NCI-H774 (cell line): Measurements from ENCODE around the gene MCUR1.
"Not testable (repeated sequence)": the region's sequence is repeated elsewhere in the genome, so short reads cannot be mapped to it uniquely, and the experiment has no call there.

ENCODE experiments used
- DNase-seq: peaks from one replicate; lab custom pipeline; 2025; lab: John Stamatoyannopoulos, UW

Gene MCUR1

DNA sequence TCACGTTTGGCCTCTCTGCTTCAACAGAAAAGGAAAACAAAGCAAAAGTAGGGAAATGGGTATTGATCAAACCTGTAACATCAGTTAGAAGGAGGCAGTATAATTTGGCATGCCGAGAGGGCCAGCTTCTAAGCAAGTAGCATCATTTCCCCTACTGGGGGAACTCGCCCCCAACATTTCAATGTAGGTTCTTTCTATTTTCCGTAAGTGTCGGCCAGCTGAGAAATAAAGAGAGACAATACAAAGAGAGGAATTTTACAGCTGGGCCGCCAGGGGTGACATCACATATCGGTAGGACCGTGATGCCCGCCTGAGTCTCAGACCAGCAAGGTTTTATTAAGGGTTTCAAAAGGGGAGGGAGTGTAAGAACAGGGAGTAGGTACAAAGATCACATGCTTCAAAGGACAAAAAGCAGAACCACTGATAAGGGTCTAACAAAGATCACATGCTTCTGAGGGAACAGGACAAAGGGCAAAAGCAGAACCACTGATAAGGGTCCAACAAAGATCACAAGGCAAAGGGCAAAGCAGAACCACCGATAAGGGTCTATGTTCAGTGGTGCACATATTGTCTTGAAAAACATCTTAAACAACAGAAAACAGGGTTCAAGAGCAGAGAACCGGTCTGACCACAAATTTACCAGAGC lies 14.4 kb upstream of the MCUR1 start:
- DNase-seq: not testable (repeated sequence)

DNA sequence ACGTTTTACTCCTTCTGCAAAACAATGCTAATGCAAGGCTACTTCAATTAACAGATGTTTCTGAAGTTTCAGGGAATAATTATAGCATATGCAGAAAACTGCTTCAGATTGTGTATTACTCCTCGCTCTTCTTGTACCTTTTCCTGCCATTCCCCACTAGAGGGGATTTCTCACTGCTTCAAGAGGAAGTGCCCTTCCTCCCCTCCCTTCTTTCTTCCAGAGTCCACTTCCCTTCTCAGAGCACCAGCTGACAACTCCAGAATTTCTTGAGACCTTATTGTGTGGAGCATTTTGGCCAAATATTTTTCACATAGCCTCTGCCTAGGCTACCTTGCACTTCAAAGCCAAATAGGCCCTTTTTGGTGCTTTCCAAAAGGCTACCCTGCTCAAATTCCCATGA lies 12.7 kb upstream of the MCUR1 start:
- no peak for DNase-seq

DNA sequence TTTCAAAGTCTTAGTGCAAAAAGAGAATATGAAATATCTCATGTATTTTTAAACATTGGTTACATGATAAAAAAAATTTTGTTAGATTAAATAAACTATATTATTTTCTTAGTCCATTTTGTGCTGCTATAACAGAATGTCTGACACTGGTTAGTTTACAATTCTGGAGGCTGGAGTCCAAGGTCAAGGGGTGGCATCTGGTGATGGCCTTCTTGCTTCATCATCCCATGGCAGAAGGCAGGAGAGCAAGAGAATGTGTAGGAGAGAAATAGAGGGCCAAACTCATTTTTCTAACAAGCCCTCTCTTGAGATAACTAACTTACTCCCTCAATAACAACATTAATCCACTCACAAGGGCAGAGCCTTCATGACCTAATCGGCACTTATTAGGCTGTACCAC lies 11.5 kb upstream of the MCUR1 start:
- no peak for DNase-seq

DNA sequence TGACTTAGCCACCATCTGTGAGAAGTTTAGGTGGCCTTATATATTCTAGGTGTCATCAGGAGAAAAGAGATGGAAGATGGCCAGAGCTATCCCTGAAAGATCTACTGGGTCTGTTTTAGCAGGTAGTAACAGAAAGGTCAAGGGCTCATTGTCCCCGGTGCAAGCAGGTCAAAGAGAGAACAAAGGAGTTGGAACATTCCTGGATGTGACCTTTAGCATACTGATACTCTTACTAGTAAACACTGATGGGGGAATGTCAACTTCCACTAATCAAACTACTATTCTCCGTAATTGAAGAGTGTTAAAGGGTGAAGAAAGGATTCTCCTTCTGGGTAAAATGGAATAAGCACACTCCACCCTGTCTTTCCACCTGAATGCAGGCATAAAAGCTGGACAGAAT lies 4.0 kb upstream of the MCUR1 start:
- no peak for DNase-seq

DNA sequence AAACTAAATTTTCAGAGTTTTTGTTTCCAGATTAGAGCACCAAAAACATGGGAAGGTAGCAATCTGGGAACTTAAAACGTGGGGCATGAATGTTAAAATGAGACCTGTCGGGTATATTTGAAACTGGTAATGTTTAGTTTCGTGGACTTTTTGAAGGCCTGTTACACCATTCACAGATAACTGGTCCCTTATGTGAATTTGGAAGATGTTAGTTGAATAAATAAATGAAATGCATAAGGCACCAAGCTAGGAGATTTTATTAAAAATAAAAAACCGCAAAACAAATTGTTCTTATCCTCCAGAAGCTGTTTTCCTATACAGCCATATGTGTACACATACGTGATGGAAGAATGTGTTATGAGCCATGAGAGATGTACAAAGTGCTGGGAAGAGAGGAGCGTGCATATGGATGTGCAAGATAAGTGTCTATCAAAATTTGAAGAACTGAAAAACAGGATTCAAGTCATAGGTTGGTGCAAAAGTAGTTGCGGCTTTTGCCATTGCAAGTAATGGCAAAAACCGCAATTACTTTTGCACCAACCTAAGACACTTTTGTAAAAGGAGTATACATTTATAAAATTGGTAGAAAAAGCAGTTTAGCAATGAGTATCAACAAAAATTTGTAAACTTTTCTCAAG lies 700 bp upstream of the MCUR1 start:
- no peak for DNase-seq

DNA sequence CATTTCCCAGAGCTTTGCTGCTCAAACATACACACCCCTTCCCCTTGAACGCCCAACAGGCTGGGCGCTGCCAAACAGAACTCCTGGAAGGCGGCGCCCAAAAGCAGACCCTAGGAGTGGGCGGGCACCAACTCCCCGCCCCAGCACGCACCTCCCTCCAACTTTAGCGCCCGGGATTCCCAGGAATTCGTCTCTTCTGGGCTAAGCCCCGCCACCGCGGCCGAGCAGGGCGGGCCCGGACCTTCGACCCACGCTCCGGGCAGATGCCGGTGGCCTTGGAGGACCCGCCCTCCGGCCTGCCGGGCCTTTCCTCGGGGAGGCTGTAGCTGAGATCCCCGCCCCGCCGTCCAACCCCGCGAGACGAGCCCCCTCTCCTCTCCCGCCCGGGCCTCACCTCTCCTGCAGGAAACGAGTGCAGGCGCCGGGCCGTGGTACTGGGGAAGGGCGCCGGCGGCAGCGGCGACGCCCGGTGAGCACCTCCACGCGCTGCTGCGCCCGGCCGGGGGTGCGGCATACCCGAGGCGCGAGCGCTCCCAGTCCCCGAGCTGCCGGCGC lies 659 bp downstream of the MCUR1 start:
- peak; percentile 49 for DNase-seq

DNA sequence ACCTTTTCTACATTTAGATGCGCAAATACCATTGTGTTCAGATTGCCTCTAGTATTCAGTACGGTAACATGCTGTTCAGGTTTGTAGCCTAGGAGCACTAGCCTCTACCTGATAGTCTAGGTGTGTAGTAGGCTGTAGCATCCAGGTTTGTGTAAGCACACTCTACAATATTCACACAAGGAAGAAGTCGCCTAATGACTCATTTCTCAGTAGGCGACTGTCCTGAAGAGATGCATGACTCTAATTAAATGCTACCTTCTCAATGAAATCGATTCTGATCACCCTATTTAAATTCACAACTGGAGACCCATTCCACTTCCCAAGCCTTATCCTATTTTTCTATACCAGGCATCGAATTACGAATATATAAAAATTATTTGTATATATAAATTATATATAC lies 1.3 kb downstream of the MCUR1 start:
- DNase-seq: no peak

DNA sequence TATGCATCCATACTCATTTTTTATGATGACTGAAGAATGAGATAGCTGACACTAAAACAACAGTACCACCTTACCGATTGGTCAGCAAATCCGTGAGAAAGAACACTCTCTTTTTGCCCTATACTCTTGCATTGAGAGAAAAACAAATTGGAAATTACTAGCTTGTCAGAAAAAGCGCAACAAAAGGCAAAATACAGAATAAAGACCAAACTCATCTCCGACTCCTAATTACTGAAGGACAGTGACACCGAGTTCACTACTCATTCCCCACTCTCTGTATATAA lies 2.1 kb downstream of the MCUR1 start:
- no peak for DNase-seq

DNA sequence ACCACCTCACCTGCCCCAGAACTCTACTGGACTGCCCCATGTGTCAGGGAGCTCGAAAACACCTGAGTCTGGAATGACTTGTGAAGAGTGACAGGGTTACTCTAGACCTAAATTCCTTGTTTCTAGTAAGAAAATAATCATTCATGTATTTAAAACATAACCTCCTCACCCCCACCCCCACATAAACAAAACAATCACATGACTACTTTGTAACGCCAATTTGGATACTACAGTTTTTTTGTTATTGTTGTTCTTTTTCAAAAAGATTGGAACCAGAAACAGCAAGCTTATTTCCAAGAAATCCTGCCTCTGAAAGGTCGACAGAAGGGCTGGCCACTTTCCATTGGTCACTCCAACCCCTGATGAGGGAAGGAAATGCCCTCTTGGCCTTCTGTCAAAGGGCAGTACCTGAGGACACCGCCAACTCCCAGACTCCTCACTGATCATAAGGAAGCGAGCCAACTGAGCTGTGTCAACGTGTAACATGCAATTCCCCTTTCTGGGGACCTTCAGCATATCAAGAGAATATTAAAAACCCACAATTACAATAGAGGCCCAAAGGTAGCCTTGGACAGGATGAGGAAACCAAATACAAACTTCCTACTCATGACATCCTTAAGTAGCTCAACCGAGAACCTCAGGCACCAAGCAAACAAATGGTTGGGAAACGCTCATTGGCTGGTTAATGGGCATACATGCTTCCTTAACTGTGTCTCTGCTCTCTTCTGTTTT lies 2.6 kb downstream of the MCUR1 start:
- no peak for DNase-seq

DNA sequence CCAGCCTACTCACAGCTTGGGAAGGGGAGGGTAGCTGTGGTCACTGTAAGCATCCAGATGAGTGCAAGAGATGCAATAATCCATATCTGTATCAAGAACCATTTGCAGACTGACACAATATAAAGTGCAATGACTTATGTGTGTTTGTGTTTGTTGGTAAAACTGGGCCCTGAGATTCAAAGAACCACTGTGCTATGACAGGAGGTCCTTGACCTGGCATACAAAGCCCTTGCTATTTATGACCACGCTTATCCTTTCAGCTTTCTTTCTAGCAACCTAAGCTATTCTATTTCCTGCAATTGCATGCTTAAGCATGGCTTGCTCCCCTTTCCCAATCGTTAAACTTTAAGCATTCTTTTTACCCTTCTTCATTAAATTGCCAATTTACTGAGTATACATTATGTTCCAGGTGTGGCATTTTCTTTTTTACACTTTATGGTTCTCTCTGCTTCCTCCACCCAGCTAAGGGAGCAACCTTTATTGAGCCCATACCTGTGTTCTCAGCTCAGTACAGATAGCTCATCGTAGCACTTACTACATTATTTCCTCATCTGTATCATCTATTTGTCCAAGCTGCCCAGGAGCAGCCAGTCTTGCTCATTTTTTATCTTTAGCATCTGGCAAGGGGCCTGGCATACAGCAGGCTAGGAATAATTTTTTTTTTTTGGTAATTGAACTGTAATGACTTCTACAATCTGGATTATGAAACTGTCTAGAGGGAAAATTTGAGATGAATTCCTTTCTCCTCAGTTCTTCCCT lies 3.5 kb downstream of the MCUR1 start:
- no peak for DNase-seq

DNA sequence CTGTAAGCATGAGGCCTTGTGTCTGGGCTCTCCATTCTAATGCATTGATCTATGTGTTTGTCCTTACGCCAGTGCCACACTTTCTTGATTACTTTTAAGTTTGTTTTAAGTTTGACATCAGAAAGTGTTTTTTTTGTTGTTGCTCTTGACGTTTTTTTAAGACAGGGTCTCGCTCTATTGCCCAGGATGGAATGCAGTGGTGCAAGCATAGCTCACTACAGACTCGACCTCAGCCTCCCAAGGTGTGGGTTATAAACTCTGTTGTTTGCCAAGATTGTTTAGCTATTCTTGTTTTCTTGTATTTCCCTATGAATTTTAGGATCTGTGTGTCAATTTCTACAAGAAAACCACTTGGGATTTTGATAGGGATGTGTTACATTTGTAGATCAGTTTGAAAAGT lies 5.6 kb downstream of the MCUR1 start:
- no peak for DNase-seq

DNA sequence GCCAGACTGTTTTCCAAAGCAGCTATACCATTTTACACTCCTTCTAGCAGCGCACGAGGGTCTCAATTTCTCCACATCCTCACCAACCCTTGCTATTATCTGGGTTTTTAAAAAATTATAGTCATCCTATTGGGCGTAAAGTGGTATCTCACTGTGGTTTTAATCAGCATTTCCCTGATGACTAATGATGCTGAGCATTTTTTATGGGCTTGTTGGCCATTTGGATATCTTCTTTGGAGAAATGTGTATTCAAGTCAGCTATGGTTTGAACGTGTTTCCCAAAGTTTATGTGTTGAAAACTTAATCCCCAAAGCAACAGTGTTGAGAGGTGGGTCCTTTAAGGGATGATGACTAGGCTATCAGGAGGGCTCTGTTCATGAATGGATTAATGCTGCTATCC lies 6.7 kb downstream of the MCUR1 start:
- no peak for DNase-seq

DNA sequence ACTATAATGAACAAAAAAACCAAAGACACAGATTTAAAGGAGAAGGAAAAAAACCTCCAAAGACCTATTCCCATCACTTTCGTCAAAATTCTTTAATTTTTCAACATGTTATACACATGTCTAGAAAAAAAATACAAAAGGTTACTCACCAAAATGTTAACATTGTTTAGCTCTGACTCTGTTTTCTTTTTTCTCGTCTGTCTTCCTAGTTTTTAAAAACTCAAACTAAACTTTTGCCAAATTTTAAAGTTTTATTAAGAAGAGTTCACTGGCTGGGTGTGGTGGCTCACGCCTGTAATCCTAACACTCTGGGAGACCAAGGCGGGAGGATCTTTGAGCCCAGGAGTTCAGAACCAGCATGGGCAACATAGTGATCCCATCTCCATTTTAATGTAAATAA lies 10.8 kb downstream of the MCUR1 start:
- no peak for DNase-seq

DNA sequence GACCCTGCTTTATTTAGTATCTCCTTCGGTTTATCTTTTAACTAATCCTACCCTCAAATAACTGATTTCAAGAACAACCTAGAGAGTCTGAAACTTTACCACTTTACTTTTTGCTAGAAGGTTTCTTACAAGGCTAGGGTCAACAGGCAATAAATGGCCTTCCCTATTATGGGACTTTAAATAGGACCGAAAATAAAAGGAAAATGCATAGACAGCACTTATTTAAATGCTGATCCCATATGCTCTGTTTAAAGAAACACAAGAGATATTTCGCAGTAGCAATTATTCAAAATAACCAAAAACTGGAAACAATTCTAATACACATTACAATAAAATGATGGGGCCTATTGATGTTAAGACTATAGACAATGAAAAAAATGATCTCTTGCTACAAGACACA lies 13.7 kb downstream of the MCUR1 start:
- DNase-seq: no peak

DNA sequence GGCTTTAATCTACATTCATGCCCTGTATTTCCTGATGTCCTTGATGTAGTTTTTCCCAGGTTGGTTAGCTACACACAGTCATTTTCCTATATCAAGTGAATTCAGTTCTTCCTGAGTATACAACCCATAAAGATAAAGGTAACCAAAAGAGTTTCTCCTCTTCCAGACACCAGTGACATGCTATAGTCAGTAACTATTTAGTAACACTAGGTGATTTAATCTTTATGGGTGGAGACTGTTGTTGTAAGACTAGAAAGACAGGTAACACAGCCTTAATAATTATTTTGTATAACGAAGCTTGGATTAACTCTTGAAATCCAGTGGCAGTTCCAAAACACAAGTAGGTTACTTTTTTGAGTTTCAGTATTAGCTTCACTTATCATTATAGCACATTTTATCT lies 17.6 kb downstream of the MCUR1 start:
- no peak for DNase-seq

DNA sequence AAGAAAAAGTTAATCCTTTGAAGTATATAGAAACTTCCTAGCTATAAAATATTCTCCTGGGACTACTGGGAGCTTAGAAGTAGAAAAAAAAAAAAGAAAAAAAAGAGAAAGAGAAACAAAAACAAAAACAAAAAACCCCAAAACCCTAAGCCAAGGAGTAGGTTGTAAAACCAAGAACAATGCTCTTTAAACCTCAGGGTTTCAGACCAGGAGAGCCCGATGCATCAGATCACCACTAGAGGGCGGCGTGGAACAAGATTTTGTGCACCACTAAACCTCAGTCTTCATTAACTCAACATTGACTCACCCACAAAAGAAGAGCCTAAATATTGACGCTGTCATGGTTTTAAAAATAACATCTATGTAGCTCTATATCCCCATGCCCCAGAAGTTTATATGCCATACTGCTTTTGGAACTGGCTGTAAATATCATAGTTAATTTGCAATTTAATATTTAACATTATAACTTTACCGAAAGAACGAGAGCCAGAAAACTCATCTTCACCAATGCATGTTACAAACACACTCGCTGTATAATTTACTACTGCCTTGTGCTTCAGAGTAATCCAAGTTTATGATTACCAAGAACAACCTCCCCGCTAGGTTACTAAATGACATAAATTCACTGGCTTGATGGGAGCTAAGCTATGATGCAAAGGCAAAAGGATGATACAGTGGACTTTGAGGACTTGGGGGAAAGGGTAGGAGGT lies 19.2 kb downstream of the MCUR1 start:
- DNase-seq: peak; percentile 55

DNA sequence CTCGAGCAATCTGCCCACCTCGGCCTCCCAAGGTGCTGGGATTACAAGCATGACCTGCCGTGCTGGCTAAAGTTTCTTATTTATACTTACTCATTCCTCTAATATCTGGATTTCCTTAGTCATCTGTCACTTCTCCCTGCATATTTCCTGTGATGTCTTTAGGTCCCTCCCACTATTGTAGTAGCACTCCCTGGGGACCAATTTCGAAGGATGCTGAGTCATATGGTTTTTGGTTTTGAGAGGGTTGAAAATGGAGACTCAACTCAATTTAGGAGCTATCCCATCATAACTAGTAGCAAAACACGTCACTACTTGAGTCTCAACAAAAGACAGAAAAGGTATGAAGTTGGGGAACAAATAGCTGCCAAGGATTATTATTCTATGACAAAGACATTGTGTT lies 20.2 kb downstream of the MCUR1 start:
- no peak for DNase-seq

DNA sequence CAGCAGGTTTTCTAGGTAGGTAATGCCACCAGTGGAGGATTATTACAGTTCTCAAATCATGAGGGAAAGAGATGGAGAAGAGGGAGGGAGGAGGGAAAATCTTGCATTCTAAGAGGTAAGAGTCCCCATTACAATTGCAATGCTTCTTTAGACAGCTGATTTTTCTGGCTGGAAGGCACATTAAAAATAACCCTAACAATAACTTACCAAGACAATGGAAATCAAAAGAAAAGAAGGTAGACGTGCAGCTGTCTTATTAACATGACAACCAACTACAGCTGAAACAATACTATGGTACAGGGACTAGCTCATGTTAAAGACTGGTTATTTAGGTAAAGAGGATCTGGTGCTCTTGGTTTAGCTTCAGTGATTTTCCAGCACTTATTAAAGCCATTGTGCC lies 24.6 kb downstream of the MCUR1 start:
- no peak for DNase-seq

DNA sequence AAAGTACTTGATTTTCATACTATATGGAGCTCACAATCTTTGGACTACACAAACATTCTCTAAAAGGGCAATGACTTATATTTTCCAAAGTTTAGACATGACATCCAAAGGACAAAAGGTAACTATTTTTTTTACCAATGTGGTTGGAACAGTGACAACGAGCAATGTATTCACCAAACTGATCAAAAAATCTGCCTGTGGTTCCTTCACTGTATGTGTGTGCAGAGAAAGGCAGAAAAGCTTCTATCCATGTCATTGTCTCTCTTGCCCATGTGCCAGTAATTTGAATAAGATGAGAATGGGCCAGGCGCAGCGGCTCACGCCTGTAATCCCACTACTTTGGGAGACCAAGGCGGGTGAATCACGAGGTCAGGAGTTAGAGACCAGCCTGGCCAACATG lies 25.5 kb downstream of the MCUR1 start:
- no peak for DNase-seq

DNA sequence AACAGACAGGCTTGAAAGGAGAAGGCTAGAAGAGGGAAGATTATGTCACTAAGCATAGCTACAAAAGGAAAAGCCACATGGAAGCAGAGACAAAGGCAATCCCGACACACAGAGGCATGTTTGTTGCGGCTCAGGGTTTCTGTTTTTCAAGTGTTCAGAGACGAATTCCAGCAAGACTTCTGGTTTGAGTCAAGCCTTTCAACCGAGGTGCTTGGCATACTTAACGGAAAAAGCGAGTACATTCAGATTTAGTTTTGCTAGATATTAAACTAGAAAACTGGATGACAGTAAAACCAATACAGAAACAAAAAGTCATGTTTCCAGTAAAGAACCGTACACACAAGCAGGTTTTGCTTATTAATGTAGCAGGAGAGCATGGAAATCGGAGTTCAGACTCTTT lies 27.2 kb downstream of the MCUR1 start:
- no peak for DNase-seq

DNA sequence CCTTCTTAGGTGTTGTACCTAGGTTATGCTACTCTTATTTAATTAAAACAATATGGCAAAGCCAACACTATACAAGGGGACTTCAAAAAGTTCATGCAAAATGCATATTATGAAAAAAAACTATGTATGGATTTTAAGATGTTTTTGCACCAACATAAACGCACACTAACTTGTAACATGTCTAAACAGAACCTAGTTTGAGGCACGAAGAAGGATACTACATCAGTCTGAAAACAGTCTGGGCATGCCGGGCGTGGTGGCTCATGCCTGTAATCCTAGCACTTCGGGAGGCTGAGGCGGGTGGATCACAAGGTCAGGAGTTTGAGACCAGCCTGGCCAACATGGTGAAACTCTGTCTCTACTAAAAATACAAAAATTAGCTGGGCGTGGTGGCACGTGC lies 34.2 kb downstream of the MCUR1 start:
- DNase-seq: not testable (repeated sequence)

DNA sequence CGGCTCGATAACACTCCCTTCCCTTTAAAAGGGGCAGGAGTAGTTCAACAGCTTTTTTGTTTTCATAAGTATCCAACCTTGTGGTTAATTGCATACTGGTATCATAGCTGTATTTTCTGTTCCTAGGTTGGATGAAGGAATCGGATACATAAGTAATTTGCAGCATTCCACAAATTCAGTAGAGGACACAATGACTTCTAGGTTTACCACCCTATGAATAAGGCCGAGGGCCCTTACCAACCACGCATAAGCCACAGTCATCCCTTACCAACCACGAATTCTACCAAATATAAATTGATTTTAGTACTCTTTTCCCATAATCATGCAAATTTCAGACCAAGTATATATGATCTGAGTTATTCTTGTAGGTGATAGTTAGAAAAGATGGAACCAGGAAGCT lies 36.3 kb downstream of the MCUR1 start:
- DNase-seq: no peak
